HG02642 (cell line): Measurements from ENCODE around the gene COL6A2.
"Not testable (repeated sequence)": the region's sequence is repeated elsewhere in the genome, so short reads cannot be mapped to it uniquely, and the experiment has no call there.

Source experiments
- ATAC-seq: cut with Tn5 transposase; IDR thresholded peaks from one replicate; pipeline ENCODE4 v1.9.1; 2021; ENCODE audit warnings: mild to moderate bottlenecking; ENCODE audit not compliant: unreplicated experiment, poor library complexity

The COL6A2 gene

DNA sequence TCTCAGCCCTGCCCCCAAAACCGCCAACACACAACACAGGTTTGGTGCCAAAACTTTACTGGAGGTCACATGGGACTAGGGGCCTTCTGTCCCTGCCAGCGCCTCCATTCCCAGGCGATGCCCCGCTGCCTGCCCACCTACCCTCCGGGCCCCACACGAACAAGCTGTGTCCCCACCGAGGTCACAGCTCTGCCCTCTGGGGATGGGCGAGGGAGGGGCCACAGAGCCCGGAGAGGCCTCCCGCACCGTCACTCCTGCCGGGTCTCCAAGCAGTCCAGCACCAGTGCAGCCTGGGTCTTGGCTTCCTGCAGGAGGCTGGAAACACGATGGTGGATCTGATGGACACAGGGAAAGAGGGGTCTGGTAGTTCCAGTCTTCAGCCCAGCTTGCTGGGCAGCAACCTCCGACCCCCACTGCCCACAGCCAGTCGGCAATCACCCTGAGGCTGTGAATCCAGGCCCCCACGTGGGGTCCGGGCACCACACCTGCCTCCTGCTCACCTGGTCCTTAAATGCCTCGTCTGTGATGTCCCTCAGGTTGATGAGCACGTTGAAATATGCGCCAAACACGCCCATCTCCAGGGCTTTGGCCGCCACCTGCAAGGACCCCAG, 38.9 kb downstream of the COL6A2 start:
- no peak for ATAC-seq

- ATAC-seq, result no peak
These were observed 40.0 kb downstream of the COL6A2 start for GRCh38 chr21:46137908-46138307.

DNA sequence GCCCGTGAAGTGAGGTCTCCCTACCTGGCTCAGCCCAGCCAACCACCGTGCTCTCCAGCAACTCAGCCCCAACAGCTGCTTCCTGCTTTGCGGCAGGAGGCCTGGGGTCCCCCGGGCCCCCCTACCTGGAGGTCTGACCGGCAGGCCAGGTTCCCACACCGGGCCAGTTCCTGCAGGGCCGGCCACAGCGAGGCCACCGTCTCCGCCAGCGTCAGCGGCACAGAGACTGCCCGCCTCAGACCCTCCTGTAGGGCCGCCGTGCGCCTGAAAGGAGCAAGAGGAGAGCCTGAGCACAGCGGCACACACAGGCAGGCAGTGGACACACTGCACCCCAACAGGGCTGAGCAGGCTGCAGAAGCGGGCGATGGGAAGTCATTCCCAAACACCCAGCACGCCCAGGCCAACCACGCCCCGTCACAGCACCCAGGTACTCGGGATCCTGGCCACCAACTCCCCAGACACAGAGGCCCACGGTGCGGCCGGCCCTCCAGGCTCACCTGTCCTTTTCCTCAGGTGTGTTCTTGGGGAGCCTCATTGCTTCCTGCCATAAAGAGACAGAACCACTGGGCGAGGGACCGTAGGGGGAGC, 40.6 kb downstream of the COL6A2 start:
- no peak for ATAC-seq

GRCh38 chr21:46139686-46140085, 41.8 kb downstream of the COL6A2 start:
- ATAC-seq, result no peak

DNA sequence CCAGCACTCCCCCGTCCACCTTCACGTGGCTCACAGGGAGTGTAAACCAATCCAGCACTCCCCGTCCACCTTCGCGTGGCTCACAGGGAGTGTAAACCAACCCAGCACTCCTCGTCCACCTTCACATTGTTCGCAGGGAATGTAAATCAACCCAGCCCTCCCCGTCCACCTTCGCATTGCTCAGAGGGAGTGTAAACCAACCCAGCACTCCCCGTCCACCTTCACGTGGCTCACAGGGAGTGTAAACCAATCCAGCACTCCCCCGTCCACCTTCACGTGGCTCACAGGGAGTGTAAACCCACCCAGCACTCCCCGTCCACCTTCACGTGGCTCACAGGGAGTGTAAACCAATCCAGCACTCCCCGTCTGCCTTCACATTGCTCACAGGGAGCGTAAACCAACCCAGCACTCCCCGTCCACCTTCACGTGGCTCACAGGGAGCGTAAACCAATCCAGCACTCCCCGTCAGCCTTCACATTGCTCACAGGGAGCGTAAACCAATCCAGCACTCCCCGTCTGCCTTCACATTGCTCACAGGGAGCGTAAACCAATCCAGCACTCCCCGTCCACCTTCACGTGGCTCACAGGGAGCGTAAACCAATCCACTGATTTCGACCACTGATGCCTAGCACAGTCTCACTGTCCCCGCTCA, 42.6 kb downstream of the COL6A2 start:
- not testable (repeated sequence) for ATAC-seq

DNA sequence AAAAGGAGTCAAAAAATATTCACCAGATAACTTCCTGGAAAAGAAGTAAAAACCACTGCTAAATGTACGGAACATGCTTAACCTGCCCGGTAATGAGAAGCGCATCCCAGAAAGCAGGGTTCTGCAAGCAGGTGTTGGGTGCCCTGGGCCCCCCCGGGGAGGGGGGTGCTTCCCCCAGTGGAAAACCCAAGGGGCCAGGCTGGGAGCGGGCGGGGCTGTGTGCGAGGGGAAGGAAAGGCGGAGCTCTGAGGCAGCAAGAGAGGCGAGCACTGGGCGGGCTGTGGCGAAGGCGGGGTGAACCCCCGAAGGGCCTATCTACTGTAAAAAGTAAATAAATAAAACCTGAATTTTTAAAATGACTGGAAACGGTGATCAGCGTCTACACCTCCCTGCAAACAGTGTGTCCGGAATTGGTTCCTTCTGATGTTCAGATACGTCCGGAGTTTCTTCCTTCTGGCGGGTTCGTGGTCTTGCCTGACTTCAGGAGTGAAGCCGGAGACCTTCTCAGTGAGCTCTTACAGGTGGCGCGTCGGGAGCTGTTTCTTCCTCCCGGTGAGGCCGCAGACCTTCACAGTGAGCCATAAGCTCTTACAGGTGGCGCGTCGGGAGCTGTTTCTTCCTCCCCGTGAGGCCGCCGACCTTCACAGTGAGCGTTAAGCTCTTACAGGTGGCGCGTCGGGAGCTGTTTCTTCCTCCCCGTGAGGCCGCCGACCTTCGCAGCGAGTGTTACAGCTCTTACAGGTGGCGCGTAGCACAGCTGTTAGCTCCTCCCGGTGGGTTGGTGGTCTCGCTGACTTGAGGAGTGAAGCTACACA, 44.1 kb downstream of the COL6A2 start:
- no peak for ATAC-seq

- no peak for ATAC-seq
These were observed 44.9 kb downstream of the COL6A2 start for GRCh38 chr21:46142582-46143473.

DNA sequence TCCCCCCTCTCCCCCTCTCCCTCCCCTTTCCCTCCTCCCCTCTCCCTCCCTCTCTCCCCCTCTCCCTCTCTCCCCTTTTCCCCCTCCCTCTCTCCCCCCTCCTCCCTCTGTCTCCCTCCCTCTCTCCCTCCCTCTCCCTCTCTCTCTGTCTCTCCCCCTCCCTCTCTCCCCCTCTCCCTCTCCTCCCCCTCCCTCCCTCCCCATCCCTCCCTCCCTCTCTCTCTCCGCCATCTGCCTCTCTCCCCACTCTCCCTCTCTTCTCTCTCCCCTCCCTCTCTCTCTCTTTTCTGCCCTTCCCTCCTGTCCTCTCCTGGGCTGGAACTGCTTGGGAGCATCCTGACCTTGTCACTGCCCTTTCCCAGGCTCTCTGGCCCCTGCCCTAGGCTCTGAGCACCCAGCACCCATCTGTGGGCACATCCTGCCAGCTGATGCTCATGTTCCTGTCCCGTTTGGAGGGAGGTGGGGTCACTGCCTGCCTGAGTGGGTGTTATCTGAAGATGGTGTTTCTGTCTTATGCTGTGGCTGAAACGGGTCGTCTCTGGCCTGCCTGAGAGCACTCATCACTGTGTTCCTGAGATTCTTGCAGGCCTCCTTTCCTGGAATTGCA, 46.7 kb downstream of the COL6A2 start:
- ATAC-seq, result no peak

GRCh38 chr21:46145159-46145839, 47.4 kb downstream of the COL6A2 start:
- ATAC-seq, result no peak

DNA sequence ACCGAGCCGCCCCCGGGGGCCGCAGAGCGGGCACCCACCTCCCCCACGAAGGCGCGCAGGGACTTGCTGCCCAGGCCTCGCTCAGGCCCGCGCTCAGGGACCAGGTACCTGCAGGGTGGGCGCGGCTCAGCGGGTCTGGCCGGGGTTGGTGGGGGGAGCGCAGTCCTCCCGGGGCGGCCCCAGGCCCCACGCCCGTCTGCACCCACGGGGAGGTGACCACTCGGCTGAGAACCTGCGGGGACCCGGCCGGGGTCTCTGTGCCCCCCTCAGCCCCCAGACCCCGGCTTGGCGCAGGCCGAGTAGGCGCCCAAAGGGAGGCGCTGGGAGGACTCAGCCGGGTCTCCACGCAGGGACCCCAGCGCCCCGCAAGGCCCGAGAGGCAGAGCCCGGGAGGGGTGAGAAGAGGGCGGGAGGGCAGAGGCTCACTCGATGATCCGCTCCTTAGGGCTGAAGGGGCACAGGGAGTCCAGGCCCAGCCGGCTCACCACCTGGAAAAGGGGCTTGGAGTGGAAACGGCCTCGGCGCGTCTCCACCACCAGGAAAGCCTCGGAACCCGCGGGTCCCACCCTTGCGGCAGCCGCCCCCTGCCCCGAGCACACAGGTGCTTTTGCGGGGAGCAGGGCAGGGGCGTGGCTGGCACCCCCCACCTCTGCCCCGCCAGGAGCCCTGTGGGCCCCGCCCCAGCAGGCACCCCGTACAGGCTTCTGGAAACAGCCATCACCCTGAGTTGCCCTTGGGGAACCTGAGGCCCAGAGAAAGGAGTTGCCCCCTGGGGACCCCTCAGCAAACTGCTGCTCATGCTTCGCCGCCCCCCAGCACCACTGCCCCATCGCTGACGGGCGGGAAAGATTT, 48.2 kb downstream of the COL6A2 start:
- no peak for ATAC-seq

DNA sequence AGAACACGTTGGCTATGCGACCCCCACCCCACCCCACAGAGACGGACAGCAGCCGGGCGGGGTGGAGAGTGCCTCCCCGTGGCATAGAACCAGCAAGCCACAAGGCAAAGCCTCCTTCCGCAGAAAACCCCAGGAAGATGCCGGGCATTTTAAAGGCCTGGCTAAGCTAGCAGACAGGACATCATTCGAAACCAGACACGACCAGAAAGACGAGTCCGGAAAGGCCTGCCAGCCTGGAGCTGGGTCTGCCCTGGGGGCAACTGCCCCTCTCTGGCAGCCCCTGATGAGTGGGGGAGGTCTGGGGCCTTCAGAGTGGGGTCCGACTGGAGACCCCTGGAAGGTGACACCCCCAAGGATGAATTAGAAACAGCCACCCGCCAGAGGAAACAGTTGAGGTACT, 48.9 kb downstream of the COL6A2 start:
- ATAC-seq, result no peak

DNA sequence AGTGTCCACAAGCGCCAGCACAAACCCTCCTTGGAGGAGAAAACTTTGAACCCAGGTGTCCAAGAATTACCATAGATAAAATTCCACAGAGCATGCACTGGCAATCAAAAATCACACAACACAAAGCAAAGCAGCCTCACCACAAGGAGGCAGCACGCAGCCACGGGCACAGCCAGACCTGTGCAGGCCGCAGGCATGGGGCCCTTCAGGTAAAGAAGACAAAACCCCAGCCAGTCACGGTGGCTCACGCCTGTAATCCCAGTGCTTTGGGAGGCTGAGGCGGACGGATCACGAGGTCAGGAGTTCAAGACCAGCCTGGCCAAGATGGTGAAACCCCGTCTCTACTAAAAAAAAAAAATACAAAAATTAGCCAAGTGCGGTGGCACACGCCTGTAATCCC, 49.5 kb downstream of the COL6A2 start:
- not testable (repeated sequence) for ATAC-seq

DNA sequence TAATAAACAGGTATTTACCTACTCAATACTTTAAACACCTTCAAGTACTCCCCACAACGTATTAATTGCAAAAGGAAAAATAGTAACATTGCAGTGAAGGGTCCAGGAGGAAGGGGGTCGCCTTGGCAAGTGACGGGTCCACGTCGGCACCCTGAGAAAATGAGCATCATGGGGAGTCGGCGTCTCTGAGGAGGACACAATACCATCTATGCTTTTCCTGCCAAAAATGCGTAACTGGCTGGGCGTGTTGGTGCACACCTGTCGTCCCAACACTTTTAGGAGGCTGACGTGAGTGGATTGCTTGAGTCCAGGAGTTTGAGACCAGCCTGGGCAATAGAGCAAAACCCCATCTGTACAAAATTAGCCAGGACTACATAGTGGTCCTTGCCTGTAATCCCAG, 50.2 kb downstream of the COL6A2 start:
- no peak for ATAC-seq

- ATAC-seq, result no peak
These were observed 51.4 kb downstream of the COL6A2 start for GRCh38 chr21:46149205-46149901.

DNA sequence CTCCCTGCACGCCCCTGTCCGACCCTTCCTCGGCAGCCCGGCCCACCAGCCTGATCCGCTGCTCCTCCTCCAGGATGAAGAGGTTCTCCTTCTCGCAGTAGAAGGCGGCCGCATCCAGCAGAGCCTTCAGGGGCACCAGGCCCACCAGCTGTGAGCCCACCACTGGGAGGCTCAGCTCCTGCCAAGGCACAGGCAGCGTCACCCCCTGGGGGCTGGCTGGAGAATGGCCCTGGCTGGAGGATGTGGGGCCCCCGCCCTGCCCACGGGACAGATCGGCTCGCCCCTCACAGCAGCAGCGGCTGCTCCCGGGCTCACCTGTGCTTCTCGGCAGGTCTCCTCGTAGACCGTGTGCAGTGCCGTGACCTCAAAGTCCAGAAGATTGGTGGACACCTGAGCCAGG, 52.2 kb downstream of the COL6A2 start:
- no peak for ATAC-seq

GRCh38 chr21:46150491-46151121, 52.7 kb downstream of the COL6A2 start:
- ATAC-seq, result no peak

GRCh38 chr21:46151261-46151988, 53.5 kb downstream of the COL6A2 start:
- ATAC-seq, result no peak
